ENCODE results near the gene PRDX2. TPM values are rescaled to one million over a fixed set of nuclear protein-coding genes. Genes with fewer than 3 reads are reported as not detected.

Gene PRDX2
- total RNA-seq, 6 experiments from 2014 or later: 164 to 466 (median 202) TPM

GRCh38 chr19:12778905-12779161 lies 22.8 kb downstream of the PRDX2 start:
- Histone ChIP-seq H3K4me1 (peaks cover 0 to 26% (median 12%) of the 10 kb centered on the region in 4 donors), H3K36me3 (no peaks in the 10 kb centered on the region), H3K27me3 (no peaks in the 10 kb centered on the region), H3K9me3 (no peaks in the 10 kb centered on the region), H3K4me3 (peak overlapping the region in 1 of 3 donors; percentile 60), H3K27ac (peak overlapping the region; percentile 72 to 94 (median 79))
- ATAC-seq: no peak
- no peak for DNase-seq
- TF ChIP-seq POLR2A (IDR thresholded peaks at IDR 0.05) (no peak), CTCF (IDR thresholded peaks at IDR 0.05) (no peak)
- intact Hi-C loops (cut with DNase I): loop anchor here in 1 of 2 donors (10.0 kb wide), 1 partner anchor 54 kb away; the partner anchor contains the start of gene TNPO2
- 10% methylated on average over 2 of the region's 6 CpGs for WGBS (ENCODE audit: insufficient coverage, low coverage, low lambda C conversion rate, missing lambda C conversion rate)

- intact Hi-C loops (cut with DNase I): loop anchor here in 1 of 2 donors (10.0 kb wide), 1 partner anchor 53 kb away; the partner anchor contains the start of gene TNPO2
- TF ChIP-seq POLR2A (IDR thresholded peaks at IDR 0.05) (peak; percentile 74), CTCF (IDR thresholded peaks at IDR 0.05) (peak in 1 of 4 donors; percentile 2)
- DNase-seq (peak; percentile 79 to 84 (median 82)), ATAC-seq (peak; percentile 25 to 52 (median 44))
- WGBS (ENCODE audit: insufficient coverage, low coverage, low lambda C conversion rate, missing lambda C conversion rate): 3% methylated on average over 28 of the region's 44 CpGs
- Histone ChIP-seq H3K4me1 (peaks cover 0 to 20% (median 7%) of the 10 kb centered on the region in 4 donors), H3K27ac (peak overlapping the region; percentile 72 to 94 (median 79)), H3K4me3 (peak overlapping the region; percentile 56 to 69 (median 60)), H3K36me3 (no peaks in the 10 kb centered on the region), H3K27me3 (no peaks in the 10 kb centered on the region), H3K9me3 (no peaks in the 10 kb centered on the region)
Measured at GRCh38 chr19:12778017-12778904, 23.3 kb downstream of the PRDX2 start.

GRCh38 chr19:12777217-12778016 lies 24.2 kb downstream of the PRDX2 start:
- 7% methylated on average over 41 of the region's 43 CpGs for WGBS (ENCODE audit: insufficient coverage, low coverage, low lambda C conversion rate, missing lambda C conversion rate)

More at GRCh38 chr19:12777217-12778016, 24.2 kb downstream of the PRDX2 start:
- H3K9me3 ChIP-seq: no peaks in the 10 kb centered on the region
- peak overlapping the region; percentile 56 to 69 (median 60) for H3K4me3 ChIP-seq
- peak overlapping the region; percentile 72 to 94 (median 79) for H3K27ac ChIP-seq
- ATAC-seq (peak; percentile 54 to 63 (median 60)), DNase-seq (peak; percentile 82 to 86 (median 85))
- TF ChIP-seq CTCF (IDR thresholded peaks at IDR 0.05) (peak; percentile 96 to 98 (median 96)), POLR2A (IDR thresholded peaks at IDR 0.05) (no peak)
- peaks cover 0 to 15% (median 3%) of the 10 kb centered on the region in 4 donors for H3K4me1 ChIP-seq
- intact Hi-C loops (cut with DNase I): loop anchor here in 1 of 2 donors (10.0 kb wide), 1 partner anchor 53 kb away; the partner anchor contains the start of gene TNPO2
- no peaks in the 10 kb centered on the region for H3K36me3 ChIP-seq
- H3K27me3 ChIP-seq: no peaks in the 10 kb centered on the region
